ENCODE results near the gene GPR15LG. TPM values are rescaled to one million over a fixed set of nuclear protein-coding genes. Genes with fewer than 3 reads are reported as not detected.

GPR15LG gene
- total and polyA plus RNA-seq, 2 donors (not counting 3 experiments of a cell fraction or from before 2014, with no cell fraction given), result not detected

- Histone ChIP-seq H3K36me3 (ENCODE audit: control insufficient read depth in 2 of 2, extremely low read depth in 1 of 2, insufficient read depth in 2 of 2, low read length in 2 of 2) (no peaks in the 10 kb centered on the region), H2AFZ (ENCODE audit: low read depth, low read length) (no peak within 1 kb of the TSS), H3K4me3 (replicated peaks in 1 of 3; ENCODE audit: insufficient read depth in 1 of 3, low read depth in 1 of 3, low read length in 3 of 3) (peak within 1 kb of the TSS in 1 of 3 experiments; percentile 15), H3K9ac (replicated peaks; ENCODE audit: extremely low read depth, insufficient read depth, low read length) (no peak within 1 kb of the TSS), H3K27ac (ENCODE audit: insufficient read depth, low read depth, low read length) (no peak within 1 kb of the TSS), H3K9me3 (replicated peaks; ENCODE audit: control insufficient read depth, insufficient read depth, low read length) (no peaks in the 10 kb centered on the region), H3K79me2 (ENCODE audit: control insufficient read depth, insufficient read depth, low read length) (no peaks in the 10 kb centered on the region), H4K20me1 (replicated peaks; ENCODE audit: control insufficient read depth, extremely low read depth, insufficient read depth, low read length) (no peaks in the 10 kb centered on the region), H3K4me1 (ENCODE audit: control insufficient read depth, extremely low read depth, insufficient read depth, low read length) (no peaks in the 10 kb centered on the region), H3K27me3 (ENCODE audit: control insufficient read depth in 2 of 2, insufficient read depth in 2 of 2, low read length in 2 of 2) (peaks cover 31% of the 10 kb centered on the region in 2 experiments), H3K4me2 (ENCODE audit: insufficient read depth, low read length) (no peak within 1 kb of the TSS), H3K9me1 (replicated peaks; ENCODE audit: control insufficient read depth, extremely low read depth, insufficient read depth, low read length) (no peaks in the 10 kb centered on the region)
- intact Hi-C loops (cut with micrococcal nuclease) (no loop called here), dilution Hi-C loops (cut with MboI; ENCODE audit: extremely low pct_ligation_motif_present, low sequenced_read_pairs) (no loop called here)
- no TSS peak for BruUV-seq (replicated peaks)
- TF ChIP-seq EZH2 (IDR thresholded peaks at IDR 0.05; ENCODE audit: borderline replicate concordance, low read depth, low read length, severe bottlenecking), result peak; percentile 81
- TF ChIP-seq POLR2AphosphoS5 (IDR thresholded peaks at IDR 0.05; ENCODE audit: insufficient read depth, low read depth, low read length), result no peak
- CTCF ChIA-PET, result interaction anchor here (1.2 kb wide), 1 partner anchor 47 kb away, joined by 7 read pairs; no protein-coding TSS in a partner anchor
- FAIRE-seq (no peak), DNase-seq (ENCODE audit: low read depth, low spot score) (no peak)
- POLR2A ChIA-PET, result no interaction called here
These were observed 20.9 kb downstream of the GPR15LG start, which contains the start of gene CDHR1 for GRCh38 chr10:84194424-84195043. Gene CDHR1, plus strand, starts transcription at chr10:84194537. Its CDS starts 224 bp downstream, at chr10:84194761.

GRCh38 chr10:84195044-84195830 is 21.6 kb downstream of the GPR15LG start:
- FAIRE-seq (no peak), DNase-seq (ENCODE audit: low read depth, low spot score) (no peak)
- CTCF ChIA-PET, result interaction anchor here (1.2 kb wide), 1 partner anchor 47 kb away, joined by 7 read pairs; no protein-coding TSS in a partner anchor
- H4K20me1 ChIP-seq (replicated peaks; ENCODE audit: control insufficient read depth, extremely low read depth, insufficient read depth, low read length), result no peaks in the 10 kb centered on the region
- H3K9me1 ChIP-seq (replicated peaks; ENCODE audit: control insufficient read depth, extremely low read depth, insufficient read depth, low read length), result no peaks in the 10 kb centered on the region
- H3K4me1 ChIP-seq (ENCODE audit: control insufficient read depth, extremely low read depth, insufficient read depth, low read length), result no peaks in the 10 kb centered on the region
- H3K4me3 ChIP-seq (replicated peaks in 1 of 3; ENCODE audit: insufficient read depth in 1 of 3, low read depth in 1 of 3, low read length in 3 of 3), result no peak overlapping the region
- no peaks in the 10 kb centered on the region for H3K36me3 ChIP-seq (ENCODE audit: control insufficient read depth in 2 of 2, extremely low read depth in 1 of 2, insufficient read depth in 2 of 2, low read length in 2 of 2)
- no peaks in the 10 kb centered on the region for H3K9me3 ChIP-seq (replicated peaks; ENCODE audit: control insufficient read depth, insufficient read depth, low read length)
- H3K27me3 ChIP-seq (ENCODE audit: control insufficient read depth in 2 of 2, insufficient read depth in 2 of 2, low read length in 2 of 2), result peaks cover 31% of the 10 kb centered on the region in 2 experiments
- no TSS peak for BruUV-seq (replicated peaks)
- no peaks in the 10 kb centered on the region for H3K79me2 ChIP-seq (ENCODE audit: control insufficient read depth, insufficient read depth, low read length)
- POLR2A ChIA-PET, result no interaction called here
- H3K4me2 ChIP-seq (ENCODE audit: insufficient read depth, low read length), result no peak overlapping the region
- dilution Hi-C loops (cut with MboI; ENCODE audit: extremely low pct_ligation_motif_present, low sequenced_read_pairs), result no loop called here
- H2AFZ ChIP-seq (ENCODE audit: low read depth, low read length), result no peak overlapping the region
- intact Hi-C loops (cut with micrococcal nuclease), result no loop called here
- no peak overlapping the region for H3K9ac ChIP-seq (replicated peaks; ENCODE audit: extremely low read depth, insufficient read depth, low read length)
- TF ChIP-seq EZH2 (IDR thresholded peaks at IDR 0.05; ENCODE audit: borderline replicate concordance, low read depth, low read length, severe bottlenecking) (peak; percentile 76), FOS (IDR thresholded peaks at IDR 0.05; ENCODE audit: borderline replicate concordance, insufficient read depth, low read length) (no peak), POLR2A (IDR thresholded peaks at IDR 0.05; ENCODE audit: low read depth, low read length) (no peak), GATA2 (IDR thresholded peaks at IDR 0.05; ENCODE audit: insufficient read depth, insufficient read length, low read depth, low read length) (no peak), JUN (IDR thresholded peaks at IDR 0.05; ENCODE audit: borderline replicate concordance, insufficient read depth, insufficient read length, low read depth) (no peak)
- no peak overlapping the region for H3K27ac ChIP-seq (ENCODE audit: insufficient read depth, low read depth, low read length)

Data from endothelial cell of umbilical vein (primary cell).